Lung (tissue), 12 donors: ENCODE results near the gene NPPA. TPM values are rescaled to one million over a fixed set of nuclear protein-coding genes. Genes with fewer than 3 reads are reported as not detected.

Experiments used
- ATAC-seq: fragments of 200-7000 bp; cut with Tn5 transposase; one replicate; pipeline ENCODE4 v1.9.1; 2020; ENCODE audit warnings: moderate number of reproducible peaks; ENCODE audit not compliant: insufficient read depth, low FRiP score
- DNase-seq, 3 donors: peaks; one replicate each; pipeline ENCODE4 v3.0.0-alpha.2; 2013 to 2017
- H3K27ac ChIP-seq, 2 donors: one replicate each; pipeline ENCODE4 v1.5.1; 2013; ENCODE audit warnings: mild to moderate bottlenecking in 2 of 2, moderate library complexity in 2 of 2, control low read depth in 1 of 2, inconsistent platforms in 1 of 2, low read depth in 1 of 2, low read length in 1 of 2
- H3K27me3 ChIP-seq, 3 donors: one replicate each; pipeline ENCODE4 v1.5.1; 2013; ENCODE audit warnings: low read length in 2 of 3; ENCODE audit not compliant: control insufficient read depth in 3 of 3, insufficient read depth in 3 of 3
- H3K36me3 ChIP-seq, 4 donors: one replicate each; pipeline ENCODE4 v1.5.1; 2013; ENCODE audit warnings: low read length in 4 of 4, mild to moderate bottlenecking in 1 of 4, moderate library complexity in 1 of 4; ENCODE audit not compliant: control insufficient read depth in 4 of 4, insufficient read depth in 4 of 4
- H3K4me1 ChIP-seq, 5 donors: one replicate each; pipeline ENCODE4 v1.5.1; 2013; ENCODE audit warnings: low read length in 5 of 5, mild to moderate bottlenecking in 2 of 5, moderate library complexity in 1 of 5; ENCODE audit not compliant: control insufficient read depth in 5 of 5, insufficient read depth in 5 of 5
- H3K4me3 ChIP-seq: one replicate; pipeline ENCODE4 v1.5.1; 2013; ENCODE audit warnings: mild to moderate bottlenecking, control low read depth, moderate library complexity
- H3K9ac ChIP-seq, 2 donors: one replicate each; pipeline ENCODE4 v1.5.1; 2013; ENCODE audit warnings: low read length in 2 of 2, control low read depth in 1 of 2; ENCODE audit not compliant: insufficient read depth in 1 of 2
- H3K9me3 ChIP-seq, 4 donors: one replicate each; pipeline ENCODE4 v1.5.1; 2013; ENCODE audit warnings: low read length in 3 of 4, mild to moderate bottlenecking in 1 of 4, moderate library complexity in 1 of 4; ENCODE audit not compliant: control insufficient read depth in 4 of 4, insufficient read depth in 3 of 4
- CTCF ChIP-seq: IDR thresholded peaks from 2 replicates; pipeline ENCODE4 v1.5.1; 2012; ENCODE audit warnings: mild to moderate bottlenecking; ENCODE audit errors: control extremely low read depth, extremely low read depth
- WGBS, 2 donors: extraction: QIAGEN DNeasy Blood & Tissue Kit; methylation state at CpG; one replicate each; pipeline ENCODE4 v1.1.7; 2013; 5-methylcytosine and 5-hydroxymethylcytosine counted together
- polyA plus RNA-seq, 2 donors: library from polyadenylated mRNA; stranded (reverse); fragments of 200-250 nt; gene quantifications; one replicate each; pipeline ENCODE4 v1.2.1, GENCODE V29; 2013
- total RNA-seq, 2 donors: library from RNA; depleted of rRNA in 1 of 2; stranded (reverse); fragments of >200 nt in 1 of 2; gene quantifications; one replicate each; pipeline ENCODE4 v1.2.1, GENCODE V29; 2014 to 2021
- donor health status: control.
- donor health status: control.
- donor health status: Bipolar disorder and iron deficiency.
- donor health status: healthy.
- donor health status: DM: yes; HTN: yes; CAD: no.

The NPPA gene
- total and polyA plus RNA-seq, 4 donors, result 0.81 to 19.8 (median 6.7) TPM; not detected in 1

GRCh38 chr1:11855430-11855829, 7.8 kb upstream of the NPPA start:
- WGBS, 2 donors, result 62 to 85% methylated on average over 8 of the region's 8 CpGs
- no peaks in the 10 kb centered on the region for H3K36me3 ChIP-seq
- no peak for TF ChIP-seq CTCF
- ATAC-seq (no peak), DNase-seq (no peak)
- H3K9me3 ChIP-seq, result peaks cover 0 to 5% (median 0%) of the 10 kb centered on the region in 4 donors
- H3K27me3 ChIP-seq, result peaks cover 7 to 23% (median 11%) of the 10 kb centered on the region in 3 donors
- no peak overlapping the region for H3K4me3 ChIP-seq
- H3K9ac ChIP-seq, result no peak overlapping the region
- no peak overlapping the region for H3K27ac ChIP-seq
- H3K4me1 ChIP-seq, result no peaks in the 10 kb centered on the region

GRCh38 chr1:11854519-11854918, 6.9 kb upstream of the NPPA start:
- no peaks in the 10 kb centered on the region for H3K36me3 ChIP-seq
- H3K4me3 ChIP-seq, result no peak overlapping the region
- TF ChIP-seq CTCF, result no peak
- no peak overlapping the region for H3K27ac ChIP-seq
- no peaks in the 10 kb centered on the region for H3K4me1 ChIP-seq
- peaks cover 6 to 22% (median 6%) of the 10 kb centered on the region in 3 donors for H3K27me3 ChIP-seq
- H3K9me3 ChIP-seq, result peaks cover 0 to 5% (median 0%) of the 10 kb centered on the region in 4 donors
- 41 to 50% methylated on average over 8 of the region's 8 CpGs for WGBS, 2 donors
- no peak overlapping the region for H3K9ac ChIP-seq
- DNase-seq (no peak), ATAC-seq (no peak)

- Histone ChIP-seq H3K27ac (no peak overlapping the region), H3K4me3 (no peak overlapping the region), H3K4me1 (no peaks in the 10 kb centered on the region), H3K9me3 (peaks cover 0 to 2% (median 0%) of the 10 kb centered on the region in 4 donors), H3K9ac (no peak overlapping the region), H3K36me3 (peaks cover 0 to 6% (median 0%) of the 10 kb centered on the region in 4 donors), H3K27me3 (peaks cover 0 to 6% (median 0%) of the 10 kb centered on the region in 3 donors)
- TF ChIP-seq CTCF, result no peak
- no peak for ATAC-seq
- WGBS, 2 donors, result 32 to 71% methylated on average over 7 of the region's 7 CpGs
- DNase-seq, result no peak
Observed at GRCh38 chr1:11851180-11851579, 3.6 kb upstream of the NPPA start.

GRCh38 chr1:11850156-11850555, 2.6 kb upstream of the NPPA start:
- no peak for TF ChIP-seq CTCF
- no peak for ATAC-seq
- no peaks in the 10 kb centered on the region for H3K4me1 ChIP-seq
- H3K4me3 ChIP-seq, result no peak overlapping the region
- H3K36me3 ChIP-seq, result peaks cover 0 to 9% (median 0%) of the 10 kb centered on the region in 4 donors
- no peak overlapping the region for H3K9ac ChIP-seq
- peaks cover 0 to 6% (median 0%) of the 10 kb centered on the region in 3 donors for H3K27me3 ChIP-seq
- no peak for DNase-seq
- H3K27ac ChIP-seq, result no peak overlapping the region
- H3K9me3 ChIP-seq, result peaks cover 0 to 2% (median 0%) of the 10 kb centered on the region in 4 donors
- 58 to 82% methylated on average over 11 of the region's 11 CpGs for WGBS, 2 donors
